K562 (cell line): ENCODE results near the gene VAPB. TPM values are rescaled to one million over a fixed set of nuclear protein-coding genes. Genes with fewer than 3 reads are reported as not detected.

ENCODE experiments used
- ATAC-seq: fragments of 200-7000 bp; cut with Tn5 transposase; 3 replicates; pipeline ENCODE4 v1.9.1; 2020; ENCODE audit warnings: moderate library complexity
- BruUV-seq: library from RNA; stranded (reverse); fragments of 400-500 nt; replicated peaks from 2 replicates; lab custom pipeline; 2021; lab: Mats Ljungman, UMichigan
- CTCF ChIA-PET: fragments of 300-600 bp; formaldehyde crosslinking; extraction: SDS; loops from one replicate; lab custom pipeline; 2021; ENCODE audit warnings: low intra/inter-chr PET ratio; lab: Yijun Ruan, JAX
- POLR2A ChIA-PET: fragments of 300-600, 350-650 bp; sonication (Branson Sonifier 250); formaldehyde crosslinking; extraction: SDS; loops from one replicate; lab custom pipeline; 2021; ENCODE audit warnings: antibody characterized with exemption, inconsistent platforms; lab: Yijun Ruan, JAX
- DNase-seq, 4 experiments: peaks; one replicate each; pipeline versions ENCODE4 v3.0.0 to v3.0.0-alpha.2; 2011 to 2018; ENCODE audit warnings: low spot score in 3 of 4, mixed read lengths in 3 of 4; ENCODE audit errors: extremely low read depth in 1 of 4
- FAIRE-seq: peaks from 2 replicates; lab custom pipeline; 2011; peaks lifted over from hg19 to GRCh38; lab: Jason Lieb, UNC
- H2AFZ ChIP-seq: 2 replicates; pipeline ENCODE4 v1.6.0; 2011; ENCODE audit warnings: low read depth, low read length, control low read depth, inconsistent platforms
- H3K27ac ChIP-seq: fragments of 200-600 bp; 3 replicates; pipeline ENCODE4 v1.8.0; 2011; ENCODE audit warnings: low read depth, mild to moderate bottlenecking, control low read depth, inconsistent platforms, low read length, moderate library complexity, mixed read lengths; ENCODE audit errors: extremely low read depth
- H3K27me3 ChIP-seq, 2 experiments: fragments of 300-600 bp in 1 of 2; 2 replicates in 1 of 2; 3 replicates in 1 of 2; pipeline versions ENCODE4 v1.6.0 to v1.8.0; 2011; ENCODE audit warnings: inconsistent platforms in 2 of 2, low read length in 2 of 2, mild to moderate bottlenecking in 1 of 2, mixed read lengths in 1 of 2, moderate library complexity in 1 of 2; ENCODE audit not compliant: control insufficient read depth in 2 of 2, insufficient read depth in 2 of 2
- H3K36me3 ChIP-seq: fragments of 300-600 bp; 3 replicates; pipeline ENCODE4 v1.8.0; 2011; ENCODE audit warnings: mild to moderate bottlenecking, low read length, inconsistent platforms; ENCODE audit not compliant: control insufficient read depth, insufficient read depth
- H3K4me1 ChIP-seq, 2 experiments: fragments of 200-600 bp in 1 of 2; replicated peaks in 1 of 2; 2 replicates in 1 of 2; 3 replicates in 1 of 2; pipeline versions ENCODE4 v1.5.1 to v1.8.0; 2011; ENCODE audit warnings: inconsistent platforms in 2 of 2, low read length in 2 of 2, mild to moderate bottlenecking in 1 of 2, mixed read lengths in 1 of 2, moderate library complexity in 1 of 2; ENCODE audit not compliant: control insufficient read depth in 2 of 2, insufficient read depth in 2 of 2
- H3K4me2 ChIP-seq: 2 replicates; pipeline ENCODE4 v1.6.1; 2011; ENCODE audit warnings: low read length, control low read depth, inconsistent platforms, mixed read lengths; ENCODE audit not compliant: insufficient read depth
- H3K4me3 ChIP-seq: fragments of 200-600 bp; sonication (generic), shearing (Covaris generic); 2 replicates; pipeline ENCODE4 v1.5.1; 2016; ENCODE audit warnings: control low read depth, inconsistent platforms
- H3K79me2 ChIP-seq: fragments of 200-600 bp; 3 replicates; pipeline ENCODE4 v1.8.0; 2011; ENCODE audit warnings: low read length, inconsistent platforms; ENCODE audit not compliant: control insufficient read depth, insufficient read depth
- H3K9ac ChIP-seq, 2 experiments: 2 replicates each; pipeline versions ENCODE4 v1.6.0 to v1.6.1; 2011; ENCODE audit warnings: low read depth in 2 of 2, low read length in 2 of 2, control low read depth in 1 of 2, inconsistent platforms in 1 of 2, mild to moderate bottlenecking in 1 of 2, mixed read lengths in 1 of 2; ENCODE audit not compliant: insufficient read depth in 1 of 2
- H3K9me1 ChIP-seq: one replicate; pipeline ENCODE4 v1.6.0; 2011; ENCODE audit warnings: inconsistent platforms, mild to moderate bottlenecking, low read length, moderate library complexity; ENCODE audit not compliant: control insufficient read depth, insufficient read depth
- H3K9me3 ChIP-seq: replicated peaks from 2 replicates; pipeline ENCODE4 v1.5.1; 2011; ENCODE audit warnings: low read depth, low read length, inconsistent platforms; ENCODE audit not compliant: control insufficient read depth, insufficient read depth
- H4K20me1 ChIP-seq: replicated peaks from 2 replicates; pipeline ENCODE4 v1.6.1; 2011; ENCODE audit warnings: low read length, inconsistent platforms, mixed read lengths; ENCODE audit not compliant: control insufficient read depth, insufficient read depth
- BRF1 ChIP-seq: IDR thresholded peaks from 3 replicates; pipeline ENCODE4 v1.6.1; 2011; ENCODE audit warnings: borderline replicate concordance, mild to moderate bottlenecking; ENCODE audit not compliant: insufficient read length; ENCODE audit errors: extremely low read depth
- NFIX ChIP-seq: fragments of 250-450 bp; sonication (Bioruptor Pico); IDR thresholded peaks from 2 replicates; pipeline ENCODE4 v1.4.0; 2020; ENCODE audit warnings: low read depth, mild to moderate bottlenecking, moderate library complexity
- NFYB ChIP-seq: IDR thresholded peaks from 2 replicates; pipeline ENCODE4 v1.6.1; 2011; ENCODE audit warnings: mild to moderate bottlenecking, moderate library complexity; ENCODE audit not compliant: insufficient read length; ENCODE audit errors: extremely low read depth
- POLR2G ChIP-seq: fragments of 200-400 bp; formaldehyde crosslinking; IDR thresholded peaks from 2 replicates; pipeline ENCODE4 v1.6.1; 2017; ENCODE audit warnings: low read depth, mild to moderate bottlenecking, antibody characterized with exemption, low read length, moderate library complexity
- RCOR1 ChIP-seq, 2 experiments: IDR thresholded peaks; 2 replicates each; pipeline ENCODE4 v1.6.1; 2012; ENCODE audit warnings: low read depth in 2 of 2, low read length in 2 of 2, borderline replicate concordance in 1 of 2, improper control_type of control experiment in 1 of 2
- SMAD1 ChIP-seq: fragments of 150-350 bp; IDR thresholded peaks from 2 replicates; pipeline ENCODE4 v1.6.1; 2014; ENCODE audit warnings: low read length, low read depth; ENCODE audit not compliant: partially characterized antibody
- SRSF9 ChIP-seq: fragments of 200-400 bp; formaldehyde crosslinking; IDR thresholded peaks from 2 replicates; pipeline ENCODE4 v1.6.1; 2017; ENCODE audit warnings: low read depth, low read length, borderline replicate concordance
- TAF9B ChIP-seq: fragments of 450-650 bp; IDR thresholded peaks from 2 replicates; pipeline ENCODE4 v1.6.1; 2018; ENCODE audit warnings: mild to moderate bottlenecking; ENCODE audit not compliant: partially characterized antibody
- TSC22D4 ChIP-seq: fragments of 450-650 bp; IDR thresholded peaks from 2 replicates; pipeline ENCODE4 v1.6.1; 2016; ENCODE audit warnings: missing genetic modification characterization, missing biosample characterization, control low read depth
- ZNF583 ChIP-seq: fragments of 250-450 bp; sonication (Bioruptor Pico); IDR thresholded peaks from 2 replicates; pipeline ENCODE4 v1.4.0; 2020
- ZNF644 ChIP-seq: fragments of 200-800 bp; sonication (Bioruptor generic); IDR thresholded peaks from 2 replicates; pipeline ENCODE4 v1.6.1; 2016; ENCODE audit warnings: low read depth, missing genetic modification characterization, missing compliant biosample characterization
- ZNF696 ChIP-seq: fragments of 250-450 bp; sonication (Bioruptor Pico); conservative IDR thresholded peaks from 2 replicates; pipeline ENCODE4 v1.4.0; 2020; ENCODE audit warnings: mild to moderate bottlenecking, moderate library complexity
- WGBS: fragments of 100-300 bp; shearing (Covaris generic); methylation state at CpG from one replicate; pipeline ENCODE4 v1.1.6; 2016; ENCODE audit warnings: low coverage, mixed read lengths; ENCODE audit not compliant: insufficient coverage; ENCODE audit errors: missing lambda C conversion rate; 5-methylcytosine and 5-hydroxymethylcytosine counted together
- in situ Hi-C: fragments of 300-500 bp; cut with MboI; formaldehyde crosslinking; loops from 4 replicates; pipeline ENCODE4 v1.15.0; 2018; ENCODE audit warnings: inconsistent platforms, mixed read lengths
- intact Hi-C: fragments of 100-400 bp; cut with micrococcal nuclease; formaldehyde crosslinking; loops from 2 replicates; pipeline ENCODE4 v1.14.2; 2022
- polyA plus RNA-seq, 8 experiments: library from polyadenylated mRNA; depleted of rRNA in 4 of 8; stranded (reverse) in 5 of 8; unstranded in 3 of 8; fragments of >200 nt; fragmentation: Nextera tagmentation in 2 of 8; fragmentation: Illumina TruSeq in 1 of 8; extraction: Ambion mirVana in 2 of 8; extraction: Trizol in 1 of 8; gene quantifications; 2 replicates each; pipeline versions ENCODE4 v1.2.1 to v1.2.3, GENCODE V29; 2011 to 2014; ENCODE audit warnings: inconsistent platforms in 1 of 8, missing spikeins in 1 of 8
- total RNA-seq, 7 experiments: library from RNA; depleted of rRNA in 6 of 7; stranded (reverse); fragments of >200 nt in 6 of 7; fragmentation: Illumina TruSeq in 2 of 7; extraction: Trizol in 2 of 7; gene quantifications; 2 replicates each; pipeline versions ENCODE4 v1.2.1 to v1.2.3, GENCODE V29; 2011 to 2021; ENCODE audit warnings: low replicate concordance in 1 of 7
- TF ChIP-seq, protein P1 (sequence below): IDR thresholded peaks from 2 replicates; pipeline ENCODE4 v1.6.1; 2014; ENCODE audit warnings: antibody characterized with exemption
- TF ChIP-seq, protein P2 (sequence below): IDR thresholded peaks from 2 replicates; pipeline ENCODE4 v1.6.1; 2011; ENCODE audit not compliant: insufficient read length; ENCODE audit errors: extremely low read depth
- TF ChIP-seq, protein P3 (sequence below): sonication (generic); formaldehyde crosslinking; IDR thresholded peaks from 2 replicates; pipeline ENCODE4 v1.5.0; 2020; ENCODE audit warnings: missing genetic modification reagents
- TF ChIP-seq, protein P4 (sequence below), 3 experiments: IDR thresholded peaks in 2 of 3; conservative IDR thresholded peaks in 1 of 3; 2 replicates each; pipeline ENCODE4 v1.5.1; 2011 to 2012; ENCODE audit warnings: low read length in 3 of 3, mild to moderate bottlenecking in 3 of 3, control low read depth in 2 of 3, improper control_type of control experiment in 1 of 3, inconsistent platforms in 1 of 3, low read depth in 1 of 3, mixed read lengths in 1 of 3, moderate library complexity in 1 of 3; ENCODE audit not compliant: insufficient read depth in 2 of 3

The VAPB gene
- total and polyA plus RNA-seq, 9 of the 15 experiments (the other 6 are each of a cell fraction or from before 2014, with no cell fraction given) = 3.4 to 51.0 (median 27.9) TPM

DNA sequence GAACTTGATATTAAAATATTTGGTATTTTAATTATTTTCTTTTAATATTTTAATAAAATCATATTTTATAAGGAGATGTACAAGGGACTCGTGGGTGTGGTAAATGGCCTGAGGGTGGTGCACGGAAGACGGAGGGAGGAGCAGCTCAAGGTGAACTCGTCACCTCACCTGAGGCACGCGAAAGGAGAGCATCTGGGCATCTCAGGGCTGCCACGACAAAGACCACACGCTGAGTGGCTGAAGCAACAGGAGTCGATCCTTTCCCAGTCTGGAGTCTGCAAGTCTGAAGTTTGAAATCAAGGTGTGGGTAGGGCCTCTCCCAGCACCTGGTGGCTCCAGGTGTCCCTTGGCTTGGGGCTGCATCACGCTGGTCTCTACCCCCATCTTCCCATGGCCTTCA lies 86.4 kb downstream of the VAPB start:
- Histone ChIP-seq H3K9ac (no peak overlapping the region), H2AFZ (no peak overlapping the region), H3K4me3 (no peak overlapping the region), H3K4me1 (peaks cover 0 to 7% of the 10 kb centered on the region in 2 experiments; a peak in 2 of 5 replicates), H3K4me2 (no peak overlapping the region), H3K36me3 (no peaks in the 10 kb centered on the region), H3K9me1 (no peaks in the 10 kb centered on the region), H3K27me3 (peaks cover 10 to 38% of the 10 kb centered on the region in 2 experiments; a peak in 4 of 5 replicates), H3K79me2 (no peaks in the 10 kb centered on the region), H3K27ac (no peak overlapping the region), H3K9me3 (no peaks in the 10 kb centered on the region), H4K20me1 (no peaks in the 10 kb centered on the region)
- BruUV-seq = no TSS peak
- ATAC-seq (no peak), FAIRE-seq (no peak), DNase-seq (no peak)
- POLR2A ChIA-PET = no interaction called here
- WGBS = 7% methylated on average over 10 of the region's 10 CpGs
- in situ Hi-C loops = loop anchor here (10.0 kb wide), 1 partner anchor 349 kb away; no protein-coding TSS in a partner anchor
- intact Hi-C loops = no loop called here
- no peak for TF ChIP-seq ZNF644 (tag)
- no peak for TF ChIP-seq NFIX (CRISPR knock-in tag)
- TF ChIP-seq, protein P1, sequence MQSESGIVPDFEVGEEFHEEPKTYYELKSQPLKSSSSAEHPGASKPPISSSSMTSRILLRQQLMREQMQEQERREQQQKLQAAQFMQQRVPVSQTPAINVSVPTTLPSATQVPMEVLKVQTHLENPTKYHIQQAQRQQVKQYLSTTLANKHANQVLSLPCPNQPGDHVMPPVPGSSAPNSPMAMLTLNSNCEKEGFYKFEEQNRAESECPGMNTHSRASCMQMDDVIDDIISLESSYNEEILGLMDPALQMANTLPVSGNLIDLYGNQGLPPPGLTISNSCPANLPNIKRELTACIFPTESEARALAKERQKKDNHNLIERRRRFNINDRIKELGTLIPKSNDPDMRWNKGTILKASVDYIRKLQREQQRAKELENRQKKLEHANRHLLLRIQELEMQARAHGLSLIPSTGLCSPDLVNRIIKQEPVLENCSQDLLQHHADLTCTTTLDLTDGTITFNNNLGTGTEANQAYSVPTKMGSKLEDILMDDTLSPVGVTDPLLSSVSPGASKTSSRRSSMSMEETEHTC = no peak
- TF ChIP-seq, protein P2, sequence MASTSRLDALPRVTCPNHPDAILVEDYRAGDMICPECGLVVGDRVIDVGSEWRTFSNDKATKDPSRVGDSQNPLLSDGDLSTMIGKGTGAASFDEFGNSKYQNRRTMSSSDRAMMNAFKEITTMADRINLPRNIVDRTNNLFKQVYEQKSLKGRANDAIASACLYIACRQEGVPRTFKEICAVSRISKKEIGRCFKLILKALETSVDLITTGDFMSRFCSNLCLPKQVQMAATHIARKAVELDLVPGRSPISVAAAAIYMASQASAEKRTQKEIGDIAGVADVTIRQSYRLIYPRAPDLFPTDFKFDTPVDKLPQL = no peak
- no peak for TF ChIP-seq SRSF9
- no peak for TF ChIP-seq SMAD1
- no peak for TF ChIP-seq ZNF583 (CRISPR knock-in tag)
- no peak for TF ChIP-seq TAF9B
- TF ChIP-seq POLR2G = no peak
- TF ChIP-seq NFYB = no peak
- no peak for TF ChIP-seq ZNF696
- TF ChIP-seq, protein P3, sequence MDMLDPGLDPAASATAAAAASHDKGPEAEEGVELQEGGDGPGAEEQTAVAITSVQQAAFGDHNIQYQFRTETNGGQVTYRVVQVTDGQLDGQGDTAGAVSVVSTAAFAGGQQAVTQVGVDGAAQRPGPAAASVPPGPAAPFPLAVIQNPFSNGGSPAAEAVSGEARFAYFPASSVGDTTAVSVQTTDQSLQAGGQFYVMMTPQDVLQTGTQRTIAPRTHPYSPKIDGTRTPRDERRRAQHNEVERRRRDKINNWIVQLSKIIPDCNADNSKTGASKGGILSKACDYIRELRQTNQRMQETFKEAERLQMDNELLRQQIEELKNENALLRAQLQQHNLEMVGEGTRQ (CRISPR knock-in tag) = no peak
- no peak for TF ChIP-seq BRF1
- TF ChIP-seq RCOR1 (IDR thresholded peaks at IDR 0.05; ENCODE audit: borderline replicate concordance in 1 of 2, low read depth in 2 of 2, low read length in 2 of 2) = no peak
- TF ChIP-seq, protein P4, sequence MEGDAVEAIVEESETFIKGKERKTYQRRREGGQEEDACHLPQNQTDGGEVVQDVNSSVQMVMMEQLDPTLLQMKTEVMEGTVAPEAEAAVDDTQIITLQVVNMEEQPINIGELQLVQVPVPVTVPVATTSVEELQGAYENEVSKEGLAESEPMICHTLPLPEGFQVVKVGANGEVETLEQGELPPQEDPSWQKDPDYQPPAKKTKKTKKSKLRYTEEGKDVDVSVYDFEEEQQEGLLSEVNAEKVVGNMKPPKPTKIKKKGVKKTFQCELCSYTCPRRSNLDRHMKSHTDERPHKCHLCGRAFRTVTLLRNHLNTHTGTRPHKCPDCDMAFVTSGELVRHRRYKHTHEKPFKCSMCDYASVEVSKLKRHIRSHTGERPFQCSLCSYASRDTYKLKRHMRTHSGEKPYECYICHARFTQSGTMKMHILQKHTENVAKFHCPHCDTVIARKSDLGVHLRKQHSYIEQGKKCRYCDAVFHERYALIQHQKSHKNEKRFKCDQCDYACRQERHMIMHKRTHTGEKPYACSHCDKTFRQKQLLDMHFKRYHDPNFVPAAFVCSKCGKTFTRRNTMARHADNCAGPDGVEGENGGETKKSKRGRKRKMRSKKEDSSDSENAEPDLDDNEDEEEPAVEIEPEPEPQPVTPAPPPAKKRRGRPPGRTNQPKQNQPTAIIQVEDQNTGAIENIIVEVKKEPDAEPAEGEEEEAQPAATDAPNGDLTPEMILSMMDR (IDR thresholded peaks at IDR 0.05 in 2 of 3, conservative IDR thresholded peaks at IDR 0.05 in 1 of 3; ENCODE audit: insufficient read depth in 2 of 3, low read depth in 1 of 3, low read length in 3 of 3) = no peak
- TF ChIP-seq TSC22D4 (tag) = no peak
- CTCF ChIA-PET = no interaction called here
